K562 (cell line): ENCODE data around the gene FASTKD3. TPM values are rescaled to one million over a fixed set of nuclear protein-coding genes. Genes with fewer than 3 reads are reported as not detected.
A peak's percentile ranks its signal among the peaks of the same experiment; 100 is the strongest.

ENCODE experiments used
- ATAC-seq: fragments of 200-7000 bp; cut with Tn5 transposase; 3 replicates; pipeline ENCODE4 v1.9.1; 2020; ENCODE audit warnings: moderate library complexity
- BruUV-seq: library from RNA; stranded (reverse); fragments of 400-500 nt; replicated peaks from 2 replicates; lab custom pipeline; 2021; lab: Mats Ljungman, UMichigan
- CTCF ChIA-PET: fragments of 300-600 bp; formaldehyde crosslinking; extraction: SDS; loops from one replicate; lab custom pipeline; 2021; ENCODE audit warnings: low intra/inter-chr PET ratio; lab: Yijun Ruan, JAX
- POLR2A ChIA-PET: fragments of 300-600, 350-650 bp; sonication (Branson Sonifier 250); formaldehyde crosslinking; extraction: SDS; loops from one replicate; lab custom pipeline; 2021; ENCODE audit warnings: antibody characterized with exemption, inconsistent platforms; lab: Yijun Ruan, JAX
- DNase-seq, 4 experiments: peaks; one replicate each; pipeline versions ENCODE4 v3.0.0 to v3.0.0-alpha.2; 2011 to 2018; ENCODE audit warnings: low spot score in 3 of 4, mixed read lengths in 3 of 4; ENCODE audit errors: extremely low read depth in 1 of 4
- FAIRE-seq: peaks from 2 replicates; lab custom pipeline; 2011; peaks lifted over from hg19 to GRCh38; lab: Jason Lieb, UNC
- H2AFZ ChIP-seq: 2 replicates; pipeline ENCODE4 v1.6.0; 2011; ENCODE audit warnings: low read depth, low read length, control low read depth, inconsistent platforms
- H3K27ac ChIP-seq: fragments of 200-600 bp; 3 replicates; pipeline ENCODE4 v1.8.0; 2011; ENCODE audit warnings: low read depth, mild to moderate bottlenecking, control low read depth, inconsistent platforms, low read length, moderate library complexity, mixed read lengths; ENCODE audit errors: extremely low read depth
- H3K27me3 ChIP-seq, 2 experiments: fragments of 300-600 bp in 1 of 2; 2 replicates in 1 of 2; 3 replicates in 1 of 2; pipeline versions ENCODE4 v1.6.0 to v1.8.0; 2011; ENCODE audit warnings: inconsistent platforms in 2 of 2, low read length in 2 of 2, mild to moderate bottlenecking in 1 of 2, mixed read lengths in 1 of 2, moderate library complexity in 1 of 2; ENCODE audit not compliant: control insufficient read depth in 2 of 2, insufficient read depth in 2 of 2
- H3K36me3 ChIP-seq: fragments of 300-600 bp; 3 replicates; pipeline ENCODE4 v1.8.0; 2011; ENCODE audit warnings: mild to moderate bottlenecking, low read length, inconsistent platforms; ENCODE audit not compliant: control insufficient read depth, insufficient read depth
- H3K4me1 ChIP-seq, 2 experiments: fragments of 200-600 bp in 1 of 2; replicated peaks in 1 of 2; 2 replicates in 1 of 2; 3 replicates in 1 of 2; pipeline versions ENCODE4 v1.5.1 to v1.8.0; 2011; ENCODE audit warnings: inconsistent platforms in 2 of 2, low read length in 2 of 2, mild to moderate bottlenecking in 1 of 2, mixed read lengths in 1 of 2, moderate library complexity in 1 of 2; ENCODE audit not compliant: control insufficient read depth in 2 of 2, insufficient read depth in 2 of 2
- H3K4me2 ChIP-seq: 2 replicates; pipeline ENCODE4 v1.6.1; 2011; ENCODE audit warnings: low read length, control low read depth, inconsistent platforms, mixed read lengths; ENCODE audit not compliant: insufficient read depth
- H3K4me3 ChIP-seq: fragments of 200-600 bp; sonication (generic), shearing (Covaris generic); 2 replicates; pipeline ENCODE4 v1.5.1; 2016; ENCODE audit warnings: control low read depth, inconsistent platforms
- H3K79me2 ChIP-seq: fragments of 200-600 bp; 3 replicates; pipeline ENCODE4 v1.8.0; 2011; ENCODE audit warnings: low read length, inconsistent platforms; ENCODE audit not compliant: control insufficient read depth, insufficient read depth
- H3K9ac ChIP-seq, 2 experiments: 2 replicates each; pipeline versions ENCODE4 v1.6.0 to v1.6.1; 2011; ENCODE audit warnings: low read depth in 2 of 2, low read length in 2 of 2, control low read depth in 1 of 2, inconsistent platforms in 1 of 2, mild to moderate bottlenecking in 1 of 2, mixed read lengths in 1 of 2; ENCODE audit not compliant: insufficient read depth in 1 of 2
- H3K9me1 ChIP-seq: one replicate; pipeline ENCODE4 v1.6.0; 2011; ENCODE audit warnings: inconsistent platforms, mild to moderate bottlenecking, low read length, moderate library complexity; ENCODE audit not compliant: control insufficient read depth, insufficient read depth
- H3K9me3 ChIP-seq: replicated peaks from 2 replicates; pipeline ENCODE4 v1.5.1; 2011; ENCODE audit warnings: low read depth, low read length, inconsistent platforms; ENCODE audit not compliant: control insufficient read depth, insufficient read depth
- H4K20me1 ChIP-seq: replicated peaks from 2 replicates; pipeline ENCODE4 v1.6.1; 2011; ENCODE audit warnings: low read length, inconsistent platforms, mixed read lengths; ENCODE audit not compliant: control insufficient read depth, insufficient read depth
- CBFA2T3 ChIP-seq: fragments of 450-650 bp; IDR thresholded peaks from 2 replicates; pipeline ENCODE4 v1.6.1; 2017
- GATAD2B ChIP-seq: fragments of 450-650 bp; IDR thresholded peaks from 2 replicates; pipeline ENCODE4 v1.6.1; 2017; ENCODE audit warnings: mild to moderate bottlenecking, borderline replicate concordance
- HDAC1 ChIP-seq, 2 experiments: fragments of 450-650 bp; IDR thresholded peaks; 2 replicates each; pipeline ENCODE4 v1.6.1; 2016 to 2017; ENCODE audit warnings: inconsistent platforms in 1 of 2, mild to moderate bottlenecking in 1 of 2, moderate library complexity in 1 of 2
- IRF9 ChIP-seq: fragments of 450-650 bp; IDR thresholded peaks from 2 replicates; pipeline ENCODE4 v1.6.1; 2016; ENCODE audit warnings: missing biosample characterization, missing genetic modification characterization
- KDM1A ChIP-seq, 2 experiments: fragments of 450-650 bp; IDR thresholded peaks; 2 replicates each; pipeline ENCODE4 v1.6.1; 2016; ENCODE audit warnings: mild to moderate bottlenecking in 2 of 2
- MBD2 ChIP-seq: sonication (generic); IDR thresholded peaks from 2 replicates; pipeline ENCODE4 v1.6.1; 2016; ENCODE audit warnings: low read depth, borderline replicate concordance
- PTRF ChIP-seq: fragments of 450-650 bp; IDR thresholded peaks from 2 replicates; pipeline ENCODE4 v1.6.1; 2016; ENCODE audit warnings: mild to moderate bottlenecking, missing genetic modification characterization, missing compliant biosample characterization
- WGBS: fragments of 100-300 bp; shearing (Covaris generic); methylation state at CpG from one replicate; pipeline ENCODE4 v1.1.6; 2016; ENCODE audit warnings: low coverage, mixed read lengths; ENCODE audit not compliant: insufficient coverage; ENCODE audit errors: missing lambda C conversion rate; 5-methylcytosine and 5-hydroxymethylcytosine counted together
- in situ Hi-C: fragments of 300-500 bp; cut with MboI; formaldehyde crosslinking; loops from 4 replicates; pipeline ENCODE4 v1.15.0; 2018; ENCODE audit warnings: inconsistent platforms, mixed read lengths
- intact Hi-C: fragments of 100-400 bp; cut with micrococcal nuclease; formaldehyde crosslinking; loops from 2 replicates; pipeline ENCODE4 v1.14.2; 2022
- polyA plus RNA-seq, 8 experiments: library from polyadenylated mRNA; depleted of rRNA in 4 of 8; stranded (reverse) in 5 of 8; unstranded in 3 of 8; fragments of >200 nt; fragmentation: Nextera tagmentation in 2 of 8; fragmentation: Illumina TruSeq in 1 of 8; extraction: Ambion mirVana in 2 of 8; extraction: Trizol in 1 of 8; gene quantifications; 2 replicates each; pipeline versions ENCODE4 v1.2.1 to v1.2.3, GENCODE V29; 2011 to 2014; ENCODE audit warnings: inconsistent platforms in 1 of 8, missing spikeins in 1 of 8
- total RNA-seq, 7 experiments: library from RNA; depleted of rRNA in 6 of 7; stranded (reverse); fragments of >200 nt in 6 of 7; fragmentation: Illumina TruSeq in 2 of 7; extraction: Trizol in 2 of 7; gene quantifications; 2 replicates each; pipeline versions ENCODE4 v1.2.1 to v1.2.3, GENCODE V29; 2011 to 2021; ENCODE audit warnings: low replicate concordance in 1 of 7

Gene FASTKD3
- total and polyA plus RNA-seq, 9 of the 15 experiments (the other 6 are each of a cell fraction or from before 2014, with no cell fraction given), result 17.1 to 149 (median 47.5) TPM

- intact Hi-C loops (no loop called here), in situ Hi-C loops (no loop called here)
- no peak for TF ChIP-seq MBD2
- TF ChIP-seq PTRF (tag), result no peak
- peak in 1 of 2 experiments; percentile 56; a peak in 1 of 4 replicates for TF ChIP-seq HDAC1 (IDR thresholded peaks at IDR 0.05)
- 0 out of 2 replicates have a peak, but pooled peaks have one; percentile 4 for TF ChIP-seq CBFA2T3
- TF ChIP-seq IRF9 (tag), result no peak
- TF ChIP-seq KDM1A (IDR thresholded peaks at IDR 0.05), result peak; percentile 87 to 90
- TF ChIP-seq GATAD2B, result no peak
- CTCF ChIA-PET, result no interaction called here
- peaks cover 98% of the 10 kb centered on the region for H3K79me2 ChIP-seq
- 92% methylated on average over 2 of the region's 2 CpGs for WGBS
- DNase-seq, result no peak
- POLR2A ChIA-PET, result interaction anchor here (1.0 to 1.6 kb wide), 2 partner anchors 13 kb away, joined by 4 read pairs; no protein-coding TSS in a partner anchor
- H4K20me1 ChIP-seq, result peaks cover 16% of the 10 kb centered on the region
- H3K27me3 ChIP-seq, result no peaks in the 10 kb centered on the region
- peaks cover 6 to 13% of the 10 kb centered on the region in 2 experiments; a peak in 4 of 5 replicates for H3K4me1 ChIP-seq
- no peak overlapping the region for H3K4me2 ChIP-seq
- no peak overlapping the region for H2AFZ ChIP-seq
- BruUV-seq, result no TSS peak
- no peak for FAIRE-seq
- H3K9ac ChIP-seq, result no peak overlapping the region; a peak in 1 of 4 replicates
- no peak overlapping the region for H3K4me3 ChIP-seq
- H3K27ac ChIP-seq, result no peak overlapping the region
- no peaks in the 10 kb centered on the region for H3K9me3 ChIP-seq
- peaks cover 3% of the 10 kb centered on the region for H3K9me1 ChIP-seq
- H3K36me3 ChIP-seq, result peaks cover 71% of the 10 kb centered on the region
- no peak for ATAC-seq
Measured at GRCh38 chr5:7871653-7872052, 2.8 kb upstream of the FASTKD3 start.
